Parathyroid adenoma (tissue), 2 donors: ENCODE measurements around the gene DUSP15.

Experiments used
- H2AFZ ChIP-seq: fragments of 300-600 bp; sonication (generic); one replicate; pipeline ENCODE4 v1.7.0; 2017; ENCODE audit warnings: antibody characterized with exemption, mild to moderate bottlenecking
- H3K27ac ChIP-seq: fragments of 300-600 bp; sonication (generic); one replicate; pipeline ENCODE4 v1.7.0; 2017
- H3K27me3 ChIP-seq: fragments of 300-600 bp; sonication (generic); one replicate; pipeline ENCODE4 v1.7.0; 2017; ENCODE audit warnings: low read length; ENCODE audit not compliant: control insufficient read depth, insufficient read depth
- H3K36me3 ChIP-seq: fragments of 300-600 bp; sonication (generic); one replicate; pipeline ENCODE4 v1.7.0; 2017; ENCODE audit warnings: low read length; ENCODE audit not compliant: control insufficient read depth, insufficient read depth
- H3K4me1 ChIP-seq: fragments of 300-600 bp; sonication (generic); one replicate; pipeline ENCODE4 v1.7.0; 2017; ENCODE audit warnings: control low read depth
- H3K4me2 ChIP-seq: fragments of 300-600 bp; sonication (generic); one replicate; pipeline ENCODE4 v1.7.0; 2017; ENCODE audit warnings: low read length
- H3K4me3 ChIP-seq: fragments of 300-600 bp; sonication (generic); one replicate; pipeline ENCODE4 v1.7.0; 2017; ENCODE audit warnings: low read depth, low read length
- H3K79me2 ChIP-seq: fragments of 300-600 bp; sonication (generic); one replicate; pipeline ENCODE4 v1.7.0; 2017; ENCODE audit warnings: control low read depth
- H3K9ac ChIP-seq: fragments of 300-600 bp; sonication (generic); one replicate; pipeline ENCODE4 v1.7.0; 2017; ENCODE audit warnings: mild to moderate bottlenecking
- H3K9me3 ChIP-seq: fragments of 300-600 bp; sonication (generic); one replicate; pipeline ENCODE4 v1.7.0; 2017; ENCODE audit warnings: low read length; ENCODE audit not compliant: control insufficient read depth
- TF ChIP-seq, protein P1 (sequence below): fragments of 300-600 bp; sonication (generic); IDR thresholded peaks from one replicate; pipeline ENCODE4 v1.7.0; 2017; ENCODE audit warnings: antibody characterized with exemption, mild to moderate bottlenecking
- donor health status: primary hyperparathyroidism.

The DUSP15 gene

DNA sequence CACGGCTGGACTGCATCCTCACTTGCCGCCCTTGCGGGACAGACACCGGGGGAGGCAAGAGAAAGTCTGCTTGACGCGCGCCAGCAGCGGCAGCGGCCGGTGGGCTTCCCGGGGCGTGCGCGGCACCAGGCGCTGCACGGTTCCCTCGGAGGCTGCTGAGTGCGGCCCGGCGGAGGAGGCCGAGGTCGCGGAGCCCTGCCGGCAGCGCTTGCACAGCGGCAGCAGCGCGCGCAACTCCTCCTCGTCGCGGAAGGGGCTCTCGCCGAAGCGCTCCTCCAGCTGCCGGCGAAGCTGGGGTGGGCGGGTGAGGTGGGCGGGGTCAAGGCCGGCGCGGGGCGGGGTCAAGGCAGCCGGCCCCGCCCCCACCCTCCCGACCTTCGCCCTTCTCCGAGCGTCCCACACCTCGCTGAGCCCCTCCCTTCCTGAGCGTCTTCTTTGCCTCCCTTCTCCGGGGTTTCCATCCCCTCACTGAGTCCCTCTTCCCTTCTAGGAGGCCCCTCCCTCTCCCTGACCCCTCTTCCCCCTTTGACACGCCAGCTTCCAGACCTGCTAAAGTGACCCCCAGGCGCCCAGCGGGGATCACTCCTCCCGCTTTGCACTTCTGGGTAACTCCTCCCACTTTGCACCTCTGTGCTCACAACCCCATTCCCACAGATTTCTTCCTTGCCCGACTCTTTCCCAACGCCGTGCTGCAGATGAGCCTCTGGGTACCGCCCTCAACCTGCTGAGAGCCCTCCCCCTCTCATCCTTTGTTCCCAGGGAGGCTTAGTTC, 8.8 kb downstream of the DUSP15 start:
- TF ChIP-seq, protein P1, sequence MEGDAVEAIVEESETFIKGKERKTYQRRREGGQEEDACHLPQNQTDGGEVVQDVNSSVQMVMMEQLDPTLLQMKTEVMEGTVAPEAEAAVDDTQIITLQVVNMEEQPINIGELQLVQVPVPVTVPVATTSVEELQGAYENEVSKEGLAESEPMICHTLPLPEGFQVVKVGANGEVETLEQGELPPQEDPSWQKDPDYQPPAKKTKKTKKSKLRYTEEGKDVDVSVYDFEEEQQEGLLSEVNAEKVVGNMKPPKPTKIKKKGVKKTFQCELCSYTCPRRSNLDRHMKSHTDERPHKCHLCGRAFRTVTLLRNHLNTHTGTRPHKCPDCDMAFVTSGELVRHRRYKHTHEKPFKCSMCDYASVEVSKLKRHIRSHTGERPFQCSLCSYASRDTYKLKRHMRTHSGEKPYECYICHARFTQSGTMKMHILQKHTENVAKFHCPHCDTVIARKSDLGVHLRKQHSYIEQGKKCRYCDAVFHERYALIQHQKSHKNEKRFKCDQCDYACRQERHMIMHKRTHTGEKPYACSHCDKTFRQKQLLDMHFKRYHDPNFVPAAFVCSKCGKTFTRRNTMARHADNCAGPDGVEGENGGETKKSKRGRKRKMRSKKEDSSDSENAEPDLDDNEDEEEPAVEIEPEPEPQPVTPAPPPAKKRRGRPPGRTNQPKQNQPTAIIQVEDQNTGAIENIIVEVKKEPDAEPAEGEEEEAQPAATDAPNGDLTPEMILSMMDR: no peak
- peak overlapping the region; percentile 97 for H3K27ac ChIP-seq
- peak overlapping the region; percentile 76 for H2AFZ ChIP-seq
- no peaks in the 10 kb centered on the region for H3K36me3 ChIP-seq
- peak overlapping the region; percentile 90 for H3K4me2 ChIP-seq
- peak overlapping the region; percentile 47 for H3K9ac ChIP-seq
- H3K4me1 ChIP-seq: peaks cover 39% of the 10 kb centered on the region
- no peaks in the 10 kb centered on the region for H3K9me3 ChIP-seq
- no peaks in the 10 kb centered on the region for H3K27me3 ChIP-seq
- H3K79me2 ChIP-seq: no peaks in the 10 kb centered on the region
- H3K4me3 ChIP-seq: peak overlapping the region; percentile 68

DNA sequence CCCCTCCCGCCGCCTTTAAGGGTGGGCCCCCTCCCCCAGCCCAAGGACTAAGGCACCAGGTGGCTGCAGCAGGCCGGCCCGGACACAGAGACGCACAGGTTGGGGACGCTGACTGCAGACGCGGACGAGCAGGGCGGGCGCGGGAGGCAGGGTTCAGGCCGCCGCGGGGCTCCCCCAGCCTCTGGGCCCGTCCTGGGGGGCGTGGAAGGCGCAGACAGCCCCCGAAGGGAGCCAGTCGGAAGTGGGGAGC, 9.3 kb downstream of the DUSP15 start:
- Histone ChIP-seq H3K4me2 (peak overlapping the region; percentile 90), H2AFZ (peak overlapping the region; percentile 76), H3K36me3 (no peaks in the 10 kb centered on the region), H3K9ac (peak overlapping the region; percentile 47), H3K4me1 (peaks cover 39% of the 10 kb centered on the region), H3K79me2 (no peaks in the 10 kb centered on the region), H3K27ac (peak overlapping the region; percentile 97), H3K9me3 (no peaks in the 10 kb centered on the region), H3K4me3 (peak overlapping the region; percentile 68), H3K27me3 (no peaks in the 10 kb centered on the region)
- TF ChIP-seq, protein P1: no peak

DNA sequence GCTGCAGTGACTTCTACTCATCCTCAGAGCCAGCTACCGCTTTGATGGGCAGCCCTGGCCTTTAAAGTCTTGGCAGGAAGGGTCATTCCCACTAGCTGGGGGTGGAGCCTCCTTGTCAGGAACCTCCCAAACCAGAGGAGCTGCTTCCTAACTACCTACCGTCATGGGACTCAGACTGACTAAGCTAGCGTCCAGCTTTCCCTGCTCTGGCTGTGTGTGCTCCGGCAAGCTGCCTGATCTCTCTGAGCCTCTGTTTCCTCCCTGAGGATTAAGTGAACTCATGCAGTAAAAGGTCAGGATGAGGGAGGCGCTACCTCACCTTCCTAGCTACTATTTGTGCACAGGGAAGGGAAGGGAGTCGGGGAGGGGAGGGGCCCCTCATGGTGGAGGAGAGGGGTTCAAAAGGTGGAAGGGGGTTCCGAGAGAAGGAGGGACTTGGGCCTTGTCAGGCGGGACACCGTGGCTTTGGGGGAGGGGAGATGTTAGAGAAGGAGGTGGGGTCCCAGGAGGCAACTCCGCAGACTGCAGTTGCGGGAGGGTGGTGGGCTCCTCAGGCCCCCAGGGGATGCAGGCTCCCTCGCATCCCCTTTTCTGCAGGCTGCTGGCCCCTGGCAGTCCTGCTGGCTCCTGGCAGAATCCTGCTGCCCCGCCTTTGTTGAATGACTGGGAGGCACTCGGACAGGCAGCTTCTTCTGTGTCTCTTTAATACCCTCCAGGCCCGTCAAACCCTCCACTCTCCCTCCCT, 9.8 kb downstream of the DUSP15 start:
- H3K27ac ChIP-seq: peak overlapping the region; percentile 97
- TF ChIP-seq, protein P1: no peak
- no peaks in the 10 kb centered on the region for H3K79me2 ChIP-seq
- no peaks in the 10 kb centered on the region for H3K9me3 ChIP-seq
- peaks cover 39% of the 10 kb centered on the region for H3K4me1 ChIP-seq
- peak overlapping the region; percentile 47 for H3K9ac ChIP-seq
- no peaks in the 10 kb centered on the region for H3K27me3 ChIP-seq
- H3K36me3 ChIP-seq: no peaks in the 10 kb centered on the region
- peak overlapping the region; percentile 76 for H2AFZ ChIP-seq
- H3K4me3 ChIP-seq: peak overlapping the region; percentile 68
- H3K4me2 ChIP-seq: peak overlapping the region; percentile 90

DNA sequence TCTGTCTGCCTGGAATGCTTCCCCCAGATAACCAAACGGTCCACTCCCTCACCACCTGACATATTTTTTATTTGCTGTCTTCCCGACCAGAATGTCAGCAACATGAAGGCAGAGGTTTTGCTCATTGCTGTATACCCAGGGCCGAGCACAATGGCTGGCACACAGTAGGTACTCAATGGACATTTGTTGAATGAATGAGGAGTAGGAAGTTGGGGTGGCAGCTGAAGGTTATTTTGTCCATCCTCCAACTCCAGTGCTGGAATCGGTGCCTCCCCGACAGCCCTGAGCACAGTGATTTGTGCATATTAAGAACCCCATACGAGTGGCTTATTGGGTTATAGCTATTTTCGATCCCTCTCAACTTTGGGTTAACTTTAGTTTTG, 10.3 kb downstream of the DUSP15 start:
- Histone ChIP-seq H2AFZ (peak overlapping the region; percentile 5), H3K4me3 (peak overlapping the region; percentile 68), H3K9ac (no peak overlapping the region), H3K4me2 (peak overlapping the region; percentile 90), H3K4me1 (peaks cover 39% of the 10 kb centered on the region), H3K27ac (peak overlapping the region; percentile 97), H3K9me3 (no peaks in the 10 kb centered on the region), H3K27me3 (no peaks in the 10 kb centered on the region), H3K36me3 (no peaks in the 10 kb centered on the region), H3K79me2 (no peaks in the 10 kb centered on the region)
- TF ChIP-seq, protein P1: no peak
